Measurements from ENCODE around the gene GAL. TPM values are rescaled to one million over a fixed set of nuclear protein-coding genes. Genes with fewer than 3 reads are reported as not detected.

Gene GAL
- total RNA-seq, 2 donors from 2014 or later = 98.9 to 166 TPM

- Mint-ChIP-seq H3K4me1 (peaks cover 2% of the 10 kb centered on the region), H3K27ac (no peak overlapping the region), H3K36me3 (ENCODE audit: low read depth) (no peaks in the 10 kb centered on the region), H3K9me3 (no peaks in the 10 kb centered on the region), H3K4me3 (no peak overlapping the region), H3K27me3 (ENCODE audit: insufficient read depth) (peaks cover 2% of the 10 kb centered on the region)
- Histone ChIP-seq H3K27ac (ENCODE audit: low read depth, low read length) (no peak overlapping the region), H3K9me3 (ENCODE audit: control insufficient read depth, low read length) (no peaks in the 10 kb centered on the region), H3K4me3 (ENCODE audit: low read length) (no peak overlapping the region), H3K9ac (ENCODE audit: extremely low read depth, low read length, poor library complexity, severe bottlenecking) (no peak overlapping the region), H3K27me3 (ENCODE audit: control insufficient read depth, insufficient read depth, low read length, poor library complexity, severe bottlenecking) (no peaks in the 10 kb centered on the region), H3K36me3 (ENCODE audit: control insufficient read depth, insufficient read depth, low read length) (no peaks in the 10 kb centered on the region), H3K4me1 (ENCODE audit: control insufficient read depth, insufficient read depth, low read length) (no peaks in the 10 kb centered on the region)
- no peak for TF ChIP-seq CTCF (conservative IDR thresholded peaks at IDR 0.05)
- DNase-seq = peak; percentile 93
- 53% methylated on average over 6 of the region's 6 CpGs; no CpG with 5 or more reads in 1 of the 2 experiments for WGBS, 2 experiments (ENCODE audit: insufficient coverage in 1 of 2, insufficient read length in 1 of 2)
Measured at GRCh38 chr11:68677432-68677831, 6.9 kb upstream of the GAL start.

GRCh38 chr11:68678031-68678441 lies 6.3 kb upstream of the GAL start:
- Mint-ChIP-seq H3K4me1 (peaks cover 7% of the 10 kb centered on the region), H3K36me3 (ENCODE audit: low read depth) (no peaks in the 10 kb centered on the region), H3K27me3 (ENCODE audit: insufficient read depth) (peaks cover 7% of the 10 kb centered on the region), H3K27ac (no peak overlapping the region), H3K4me3 (no peak overlapping the region), H3K9me3 (no peaks in the 10 kb centered on the region)
- no peak for TF ChIP-seq CTCF (conservative IDR thresholded peaks at IDR 0.05)
- H3K4me1 ChIP-seq (ENCODE audit: control insufficient read depth, insufficient read depth, low read length) = no peaks in the 10 kb centered on the region
- no peak overlapping the region for H3K4me3 ChIP-seq (ENCODE audit: low read length)
- H3K27me3 ChIP-seq (ENCODE audit: control insufficient read depth, insufficient read depth, low read length, poor library complexity, severe bottlenecking) = no peaks in the 10 kb centered on the region
- H3K36me3 ChIP-seq (ENCODE audit: control insufficient read depth, insufficient read depth, low read length) = no peaks in the 10 kb centered on the region
- no peak for DNase-seq
- no peak overlapping the region for H3K27ac ChIP-seq (ENCODE audit: low read depth, low read length)
- H3K9ac ChIP-seq (ENCODE audit: extremely low read depth, low read length, poor library complexity, severe bottlenecking) = no peak overlapping the region
- H3K9me3 ChIP-seq (ENCODE audit: control insufficient read depth, low read length) = no peaks in the 10 kb centered on the region
- WGBS, 2 experiments (ENCODE audit: insufficient coverage in 1 of 2, insufficient read length in 1 of 2) = 93 to 94% methylated on average over 7 to 12 of the region's 15 CpGs

- DNase-seq = peak; percentile 37
- peaks cover 24% of the 10 kb centered on the region for H3K27me3 Mint-ChIP-seq (ENCODE audit: insufficient read depth)
- no peak overlapping the region for H3K27ac Mint-ChIP-seq
- Histone ChIP-seq H3K9me3 (ENCODE audit: control insufficient read depth, low read length) (no peaks in the 10 kb centered on the region), H3K4me3 (ENCODE audit: low read length) (no peak overlapping the region), H3K9ac (ENCODE audit: extremely low read depth, low read length, poor library complexity, severe bottlenecking) (no peak overlapping the region), H3K27me3 (ENCODE audit: control insufficient read depth, insufficient read depth, low read length, poor library complexity, severe bottlenecking) (peaks cover 4% of the 10 kb centered on the region), H3K4me1 (ENCODE audit: control insufficient read depth, insufficient read depth, low read length) (no peaks in the 10 kb centered on the region), H3K36me3 (ENCODE audit: control insufficient read depth, insufficient read depth, low read length) (no peaks in the 10 kb centered on the region), H3K27ac (ENCODE audit: low read depth, low read length) (no peak overlapping the region)
- no peak overlapping the region for H3K4me3 Mint-ChIP-seq
- H3K4me1 Mint-ChIP-seq = peaks cover 11% of the 10 kb centered on the region
- no peaks in the 10 kb centered on the region for H3K36me3 Mint-ChIP-seq (ENCODE audit: low read depth)
- no peak for TF ChIP-seq CTCF (conservative IDR thresholded peaks at IDR 0.05)
- no peaks in the 10 kb centered on the region for H3K9me3 Mint-ChIP-seq
- 90 to 94% methylated on average over 16 to 17 of the region's 17 CpGs for WGBS, 2 experiments (ENCODE audit: insufficient coverage in 1 of 2, insufficient read length in 1 of 2)
Measured at GRCh38 chr11:68680541-68681231, 3.7 kb upstream of the GAL start.

Measured in endodermal cell (in vitro differentiated cells).